Tibial artery (tissue), 4 donors: ENCODE data around the gene P2RY8.

ENCODE experiments used
- DNase-seq, 2 donors: peaks; one replicate each; pipeline ENCODE4 v3.0.0-alpha.2; 2019
- H3K27ac ChIP-seq, 2 donors: fragments of 200-600 bp; sonication (generic) in 1 of 2; 1 replicate in 1 of 2; 2 replicates in 1 of 2; pipeline ENCODE4 v1.5.1; 2018 to 2019; ENCODE audit warnings: mild to moderate bottlenecking in 1 of 2
- H3K27me3 ChIP-seq, 2 donors: fragments of 200-600 bp; sonication (generic) in 1 of 2; one replicate each; pipeline versions ENCODE4 v1.5.1 to v1.6.0; 2016 to 2019
- H3K36me3 ChIP-seq, 3 donors: fragments of 200-600 bp; sonication (generic) in 2 of 3; one replicate each; pipeline ENCODE4 v1.5.1; 2016 to 2019; ENCODE audit warnings: mild to moderate bottlenecking in 2 of 3
- H3K4me1 ChIP-seq, 4 donors: fragments of 200-600 bp; sonication (generic) in 2 of 4; 1 replicate in 3 of 4; 2 replicates in 1 of 4; pipeline ENCODE4 v1.5.1; 2016 to 2019
- H3K4me3 ChIP-seq, 2 donors: fragments of 200-600 bp; sonication (generic) in 1 of 2; 1 replicate in 1 of 2; 2 replicates in 1 of 2; pipeline ENCODE4 v1.5.1; 2018 to 2019; ENCODE audit warnings: mild to moderate bottlenecking in 2 of 2
- H3K9me3 ChIP-seq, 3 donors: fragments of 200-600 bp; sonication (generic) in 1 of 3; one replicate each; pipeline ENCODE4 v1.5.1; 2016 to 2019
- CTCF ChIP-seq, 2 experiments: fragments of 200-600 bp in 1 of 2; fragments of 450-650 bp in 1 of 2; IDR thresholded peaks; one replicate each; pipeline ENCODE4 v1.5.1; 2017 to 2019; ENCODE audit warnings: antibody characterized with exemption in 2 of 2, mild to moderate bottlenecking in 1 of 2, moderate library complexity in 1 of 2
- intact Hi-C: fragments of 100-400 bp; cut with DNase I; formaldehyde crosslinking; loops from one replicate; pipeline ENCODE4 v1.15.0; 2023; ENCODE audit warnings: low total_unique reads

Gene P2RY8

GRCh38 chrX:1537031-1537715 is at the start of gene P2RY8:
Gene P2RY8, minus strand, starts transcription at chrX:1537185. Its CDS starts 70,627 bp downstream, at chrX:1466558.
- DNase-seq = peak; percentile 73 to 76
- H3K4me1 ChIP-seq = no peaks in the 10 kb centered on the region
- intact Hi-C loops = no loop called here
- H3K9me3 ChIP-seq = no peaks in the 10 kb centered on the region
- TF ChIP-seq CTCF (IDR thresholded peaks at IDR 0.05) = no peak
- no peak within 1 kb of the TSS for H3K27ac ChIP-seq
- no peaks in the 10 kb centered on the region for H3K36me3 ChIP-seq
- peak within 1 kb of the TSS; percentile 29 to 43 for H3K4me3 ChIP-seq
- peaks cover 0 to 3% of the 10 kb centered on the region in 2 donors for H3K27me3 ChIP-seq

- Histone ChIP-seq H3K4me1 (no peaks in the 10 kb centered on the region), H3K36me3 (no peaks in the 10 kb centered on the region), H3K27ac (no peak overlapping the region), H3K9me3 (no peaks in the 10 kb centered on the region), H3K4me3 (no peak overlapping the region), H3K27me3 (no peaks in the 10 kb centered on the region)
- intact Hi-C loops = no loop called here
- no peak for TF ChIP-seq CTCF (IDR thresholded peaks at IDR 0.05)
- DNase-seq = no peak
Observed at GRCh38 chrX:1584237-1585011, 47.4 kb upstream of the P2RY8 start.

- Histone ChIP-seq H3K9me3 (no peaks in the 10 kb centered on the region), H3K27me3 (no peaks in the 10 kb centered on the region)
- no peak for DNase-seq
Observed at GRCh38 chrX:1582686-1583437, 45.9 kb upstream of the P2RY8 start.

GRCh38 chrX:1581132-1581531 is 44.1 kb upstream of the P2RY8 start:
- H3K4me3 ChIP-seq = no peak overlapping the region
- no peaks in the 10 kb centered on the region for H3K9me3 ChIP-seq
- TF ChIP-seq CTCF (IDR thresholded peaks at IDR 0.05) = peak; percentile 61 to 69
- no peaks in the 10 kb centered on the region for H3K4me1 ChIP-seq
- no peaks in the 10 kb centered on the region for H3K27me3 ChIP-seq
- intact Hi-C loops = loop anchor here (2.0 kb wide), 1 partner anchor 126 kb away; no protein-coding TSS in a partner anchor
- no peak for DNase-seq
- no peak overlapping the region for H3K27ac ChIP-seq
- H3K36me3 ChIP-seq = no peaks in the 10 kb centered on the region

More at GRCh38 chrX:1582686-1583437, 45.9 kb upstream of the P2RY8 start:
- H3K36me3 ChIP-seq = no peaks in the 10 kb centered on the region
- H3K4me3 ChIP-seq = no peak overlapping the region
- intact Hi-C loops = no loop called here
- no peak overlapping the region for H3K27ac ChIP-seq
- H3K4me1 ChIP-seq = no peaks in the 10 kb centered on the region
- TF ChIP-seq CTCF (IDR thresholded peaks at IDR 0.05) = no peak

GRCh38 chrX:1578511-1579173 is 41.7 kb upstream of the P2RY8 start:
- Histone ChIP-seq H3K4me1 (no peaks in the 10 kb centered on the region), H3K27ac (no peak overlapping the region), H3K9me3 (no peaks in the 10 kb centered on the region), H3K27me3 (no peaks in the 10 kb centered on the region), H3K4me3 (no peak overlapping the region), H3K36me3 (no peaks in the 10 kb centered on the region)
- DNase-seq = no peak
- no peak for TF ChIP-seq CTCF (IDR thresholded peaks at IDR 0.05)
- intact Hi-C loops = no loop called here
